ENCODE measurements around the gene STK39.

The STK39 gene

GRCh38 chr2:167925758-167926157 lies 321.6 kb downstream of the STK39 start:
- no peak for DNase-seq (ENCODE audit: low read depth)

- DNase-seq (ENCODE audit: low read depth) = no peak
Observed at GRCh38 chr2:167924556-167924955, 322.8 kb downstream of the STK39 start.

DNA sequence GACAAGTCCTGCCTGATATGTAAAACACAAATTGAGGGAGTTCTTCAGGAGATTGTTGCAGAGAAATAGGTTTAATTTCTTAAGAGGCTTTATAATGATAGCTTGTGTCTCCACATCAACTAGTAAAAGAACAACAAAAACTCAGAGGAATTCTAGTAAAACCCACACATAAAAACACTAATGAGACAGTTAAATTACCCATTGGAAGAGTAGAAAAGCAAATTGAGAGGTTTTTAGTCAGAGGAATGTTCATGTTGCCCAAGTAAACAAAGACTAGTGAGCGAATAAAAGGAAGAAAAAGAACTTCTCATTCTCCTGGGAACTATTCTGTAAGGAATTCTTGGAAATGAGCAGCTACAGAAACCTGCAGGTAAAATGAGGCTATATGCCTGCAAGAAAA lies 330.6 kb downstream of the STK39 start:
- DNase-seq (ENCODE audit: low read depth) = no peak

DNA sequence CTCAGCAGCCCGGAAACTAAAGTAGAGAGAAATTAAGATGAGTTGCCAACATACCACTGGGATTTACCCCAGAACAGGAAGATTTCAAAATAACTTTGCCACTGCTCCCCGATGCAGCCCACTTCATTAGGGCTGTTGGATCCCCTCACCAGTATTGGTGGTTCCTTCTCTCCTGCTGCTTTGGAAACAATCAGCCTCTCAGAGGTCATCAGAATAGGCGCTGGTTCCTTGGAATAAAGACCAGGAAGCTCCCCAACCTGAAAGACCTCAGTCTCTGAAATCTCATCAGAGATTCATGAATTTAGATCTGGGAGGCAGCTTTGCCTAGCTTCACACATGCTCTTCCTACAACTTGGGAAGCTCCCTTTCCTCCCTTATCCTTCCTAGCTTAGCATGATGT lies 332.4 kb downstream of the STK39 start:
- no peak for DNase-seq (ENCODE audit: low read depth)

DNA sequence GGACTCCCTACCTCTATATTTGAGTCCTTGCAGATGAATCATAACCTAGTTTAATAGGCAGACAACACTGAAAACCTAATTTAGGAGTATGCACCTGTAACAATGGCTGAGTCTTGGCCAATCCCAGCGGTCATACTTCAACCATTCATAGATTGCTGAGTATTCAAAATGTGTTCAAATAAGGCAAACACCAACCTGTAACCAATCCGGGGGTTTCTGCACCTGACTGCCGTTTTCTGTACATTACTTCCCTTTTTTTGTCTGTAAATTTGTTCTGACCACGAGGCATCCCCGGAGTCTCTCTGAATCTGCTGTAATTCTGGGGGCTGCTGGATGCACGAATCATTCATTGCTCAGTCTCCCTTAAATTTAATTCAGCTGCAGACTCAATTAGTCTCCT lies 338.6 kb downstream of the STK39 start:
- no peak for DNase-seq (ENCODE audit: low read depth)

DNA sequence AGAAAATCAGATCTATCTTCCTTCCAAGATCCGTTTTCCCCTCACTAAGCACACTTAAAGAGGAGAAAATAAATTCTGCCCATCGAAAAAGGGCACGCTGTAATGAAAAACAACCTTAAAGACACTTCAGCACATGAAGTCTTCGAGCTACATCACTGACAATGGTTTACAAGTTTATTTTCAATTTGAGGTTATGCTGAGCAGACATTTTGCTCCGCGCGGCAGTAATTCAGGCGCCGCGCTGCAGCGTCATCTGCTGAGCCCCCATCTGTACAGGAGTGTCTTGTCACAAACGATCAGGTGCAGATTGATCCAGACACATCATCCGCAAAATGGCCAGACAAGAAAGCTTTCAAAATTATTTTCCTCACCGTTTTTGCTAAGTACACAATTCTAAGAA lies 341.7 kb downstream of the STK39 start:
- no peak for DNase-seq (ENCODE audit: low read depth)

All from stimulated activated CD4-positive, alpha-beta T cell treated with anti-CD3 and anti-CD28 coated beads, Interleukin-2, amount 100 ng/mL, for 4 hours (primary cell).